ENCODE measurements around the gene PLCB2. TPM values are rescaled to one million over a fixed set of nuclear protein-coding genes. Genes with fewer than 3 reads are reported as not detected.

Gene PLCB2
- polyA plus RNA-seq, 1 donor (not counting 4 experiments of a cell fraction or from before 2014, with no cell fraction given) = 0.73 TPM

DNA sequence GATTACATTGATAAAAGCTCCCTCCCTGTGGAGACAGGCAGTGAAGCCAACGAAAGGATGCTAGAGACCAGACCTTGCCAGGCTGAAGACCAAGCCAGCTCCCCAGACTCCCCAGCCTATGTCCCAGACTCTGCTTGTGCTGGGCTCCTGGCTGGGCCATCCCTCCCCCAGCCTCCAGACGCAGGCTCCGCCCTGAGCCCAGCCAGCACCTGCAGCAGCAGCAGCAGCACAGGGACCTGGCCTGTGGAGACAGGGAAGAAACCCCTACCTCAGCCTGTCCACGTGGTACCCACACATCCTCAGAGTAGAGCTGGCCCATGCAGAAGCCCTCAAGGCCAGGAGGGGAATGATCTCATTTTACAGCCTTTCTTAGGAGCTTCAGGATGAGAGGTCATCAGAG, 38.1 kb downstream of the PLCB2 start:
- Histone ChIP-seq H3K9me1 (ENCODE audit: control insufficient read depth, extremely low read depth, insufficient read depth, low read length) (no peaks in the 10 kb centered on the region), H3K4me2 (ENCODE audit: control insufficient read depth, extremely low read depth, insufficient read depth, low read depth, low read length) (no peak overlapping the region), H3K9me3 (ENCODE audit: control insufficient read depth, low read depth, low read length) (no peaks in the 10 kb centered on the region), H3K79me2 (ENCODE audit: control insufficient read depth, insufficient read depth, low read length) (no peaks in the 10 kb centered on the region), H3K4me3 (ENCODE audit: control insufficient read depth in 2 of 3, extremely low read depth in 1 of 3, insufficient read depth in 2 of 3, low read depth in 1 of 3, low read length in 3 of 3) (no peak overlapping the region), H2AFZ (ENCODE audit: control insufficient read depth, low read length) (no peak overlapping the region), H3K27ac (ENCODE audit: control insufficient read depth, insufficient read depth, low read length) (no peak overlapping the region), H3K9ac (ENCODE audit: control insufficient read depth, extremely low read depth, insufficient read depth, low read length) (no peak overlapping the region), H3K27me3 (ENCODE audit: control insufficient read depth, extremely low read depth, insufficient read depth, low read length) (no peaks in the 10 kb centered on the region), H3K4me1 (ENCODE audit: control insufficient read depth, extremely low read depth, insufficient read depth, low read length) (peaks cover 14% of the 10 kb centered on the region), H3K36me3 (ENCODE audit: control insufficient read depth in 2 of 2, extremely low read depth in 1 of 2, insufficient read depth in 2 of 2, low read length in 2 of 2) (peaks cover 43 to 44% of the 10 kb centered on the region in 2 experiments), H4K20me1 (ENCODE audit: control insufficient read depth, extremely low read depth, insufficient read depth, low read length) (peaks cover 3% of the 10 kb centered on the region)
- DNase-seq (ENCODE audit: low read depth, low spot score) (no peak), FAIRE-seq (no peak)
- dilution Hi-C loops (cut with MboI; ENCODE audit: extremely low pct_ligation_motif_present, low sequenced_read_pairs) = loop anchor here (5.0 kb wide), 1 partner anchor 52 kb away; no protein-coding TSS in a partner anchor
- TF ChIP-seq EZH2 (IDR thresholded peaks at IDR 0.05; ENCODE audit: low read length) (no peak), CTCF (optimal IDR thresholded peaks at IDR 0.05 in 1 of 3, IDR thresholded peaks at IDR 0.05 in 1 of 3, conservative IDR thresholded peaks at IDR 0.05 in 1 of 3; ENCODE audit: extremely low read depth in 1 of 3, insufficient read depth in 2 of 3, low read length in 3 of 3) (no peak)

DNA sequence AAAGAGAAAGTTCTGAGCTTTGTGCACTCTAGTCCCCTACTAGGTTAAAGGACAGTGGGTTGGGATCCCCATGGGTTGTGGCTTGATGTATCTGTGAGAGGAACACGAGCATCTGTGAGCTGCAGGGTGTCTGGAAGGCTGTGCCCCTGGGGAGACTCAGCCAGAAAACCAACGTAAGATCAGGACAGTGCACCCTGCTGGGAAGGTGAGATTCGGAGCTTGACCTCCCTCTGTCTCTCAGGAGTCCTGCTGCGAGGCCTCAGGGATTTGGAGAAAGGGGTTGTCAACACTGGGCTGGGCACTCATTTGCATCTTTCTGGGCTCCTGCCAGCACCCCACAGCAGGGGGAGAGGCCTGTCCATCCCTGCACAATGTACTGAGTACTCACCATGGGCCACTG, 40.1 kb downstream of the PLCB2 start:
- Histone ChIP-seq H3K4me3 (ENCODE audit: control insufficient read depth in 2 of 3, extremely low read depth in 1 of 3, insufficient read depth in 2 of 3, low read depth in 1 of 3, low read length in 3 of 3) (no peak overlapping the region), H4K20me1 (ENCODE audit: control insufficient read depth, extremely low read depth, insufficient read depth, low read length) (peaks cover 3% of the 10 kb centered on the region), H3K4me1 (ENCODE audit: control insufficient read depth, extremely low read depth, insufficient read depth, low read length) (peaks cover 14% of the 10 kb centered on the region), H3K9ac (ENCODE audit: control insufficient read depth, extremely low read depth, insufficient read depth, low read length) (no peak overlapping the region), H3K27me3 (ENCODE audit: control insufficient read depth, extremely low read depth, insufficient read depth, low read length) (no peaks in the 10 kb centered on the region), H3K4me2 (ENCODE audit: control insufficient read depth, extremely low read depth, insufficient read depth, low read depth, low read length) (no peak overlapping the region), H3K9me3 (ENCODE audit: control insufficient read depth, low read depth, low read length) (no peaks in the 10 kb centered on the region), H3K27ac (ENCODE audit: control insufficient read depth, insufficient read depth, low read length) (no peak overlapping the region), H3K36me3 (ENCODE audit: control insufficient read depth in 2 of 2, extremely low read depth in 1 of 2, insufficient read depth in 2 of 2, low read length in 2 of 2) (peaks cover 31 to 41% of the 10 kb centered on the region in 2 experiments), H3K9me1 (ENCODE audit: control insufficient read depth, extremely low read depth, insufficient read depth, low read length) (no peaks in the 10 kb centered on the region), H3K79me2 (ENCODE audit: control insufficient read depth, insufficient read depth, low read length) (no peaks in the 10 kb centered on the region), H2AFZ (ENCODE audit: control insufficient read depth, low read length) (no peak overlapping the region)
- FAIRE-seq (no peak), DNase-seq (ENCODE audit: low read depth, low spot score) (no peak)
- dilution Hi-C loops (cut with MboI; ENCODE audit: extremely low pct_ligation_motif_present, low sequenced_read_pairs) = no loop called here
- TF ChIP-seq CTCF (optimal IDR thresholded peaks at IDR 0.05 in 1 of 3, IDR thresholded peaks at IDR 0.05 in 1 of 3, conservative IDR thresholded peaks at IDR 0.05 in 1 of 3; ENCODE audit: extremely low read depth in 1 of 3, insufficient read depth in 2 of 3, low read length in 3 of 3) = no peak
- TF ChIP-seq EZH2 (IDR thresholded peaks at IDR 0.05; ENCODE audit: low read length) = no peak

Measured in keratinocyte (primary cell).